Neural progenitor cell (in vitro differentiated cells): ENCODE results near the gene LGR4. TPM values are rescaled to one million over a fixed set of nuclear protein-coding genes. Genes with fewer than 3 reads are reported as not detected.
A peak's percentile ranks its signal among the peaks of the same experiment; 100 is the strongest.

Experiments used
- DNase-seq: peaks from one replicate; pipeline ENCODE4 v3.0.0-alpha.2; 2016; ENCODE audit warnings: low spot score
- H2AFZ ChIP-seq: fragments of 200-600 bp; sonication (generic); replicated peaks from 2 replicates; pipeline ENCODE4 v1.6.1; 2016; ENCODE audit warnings: antibody characterized with exemption
- H3F3A ChIP-seq: fragments of 200-600 bp; sonication (generic); 2 replicates; pipeline ENCODE4 v1.6.1; 2016; ENCODE audit warnings: antibody characterized with exemption, low read depth
- H3K27ac ChIP-seq: fragments of 200-600 bp; sonication (generic); 2 replicates; pipeline ENCODE4 v1.5.1; 2016; ENCODE audit warnings: mild to moderate bottlenecking
- H3K27me3 ChIP-seq: fragments of 200-600 bp; sonication (generic); 2 replicates; pipeline ENCODE4 v1.6.1; 2016; ENCODE audit warnings: mild to moderate bottlenecking, moderate library complexity
- H3K36me3 ChIP-seq: fragments of 200-600 bp; sonication (generic); 2 replicates; pipeline ENCODE4 v1.5.1; 2016
- H3K4me1 ChIP-seq: fragments of 200-600 bp; sonication (generic); 2 replicates; pipeline ENCODE4 v1.6.1; 2016; ENCODE audit warnings: mixed run types
- H3K4me2 ChIP-seq: fragments of 200-600 bp; sonication (generic); 2 replicates; pipeline ENCODE4 v1.6.1; 2016
- H3K4me3 ChIP-seq: fragments of 200-600 bp; sonication (generic); 2 replicates; pipeline ENCODE4 v1.5.1; 2016
- H3K79me2 ChIP-seq: fragments of 200-600 bp; sonication (generic); 2 replicates; pipeline ENCODE4 v1.6.1; 2016; ENCODE audit warnings: low read depth
- H3K9ac ChIP-seq: fragments of 200-600 bp; sonication (generic); 2 replicates; pipeline ENCODE4 v1.6.1; 2016
- H3K9me3 ChIP-seq: fragments of 200-600 bp; sonication (generic); 2 replicates; pipeline ENCODE4 v1.5.1; 2016; ENCODE audit warnings: low read depth
- H4K20me1 ChIP-seq: fragments of 200-600 bp; sonication (generic); 2 replicates; pipeline ENCODE4 v1.6.1; 2016; ENCODE audit warnings: low read depth
- H3K27ac Mint-ChIP-seq: 3 replicates; pipeline ENCODE4 v1.8.0; 2021; ENCODE audit warnings: mixed read lengths
- H3K27me3 Mint-ChIP-seq: 2 replicates; pipeline ENCODE4 v1.8.0; 2022; ENCODE audit warnings: low read depth, mild to moderate bottlenecking, inconsistent platforms, moderate library complexity, mixed read lengths; ENCODE audit not compliant: insufficient read depth
- H3K36me3 Mint-ChIP-seq: 3 replicates; pipeline ENCODE4 v1.8.0; 2021; ENCODE audit warnings: mixed read lengths
- H3K4me1 Mint-ChIP-seq: 3 replicates; pipeline ENCODE4 v1.8.0; 2021; ENCODE audit warnings: mixed read lengths
- H3K4me3 Mint-ChIP-seq: 3 replicates; pipeline ENCODE4 v1.8.0; 2021; ENCODE audit warnings: mild to moderate bottlenecking, moderate library complexity, mixed read lengths
- H3K9me3 Mint-ChIP-seq: 3 replicates; pipeline ENCODE4 v1.8.0; 2020; ENCODE audit warnings: mixed read lengths
- CTCF ChIP-seq: fragments of 200-600 bp; sonication (generic); IDR thresholded peaks from 2 replicates; pipeline ENCODE4 v1.5.1; 2017; ENCODE audit warnings: antibody characterized with exemption, mild to moderate bottlenecking
- EZH2 ChIP-seq: fragments of 200-600 bp; sonication (generic); IDR thresholded peaks from 2 replicates; pipeline ENCODE4 v1.6.1; 2017; ENCODE audit warnings: antibody characterized with exemption, mild to moderate bottlenecking, moderate library complexity
- EZH2phosphoT487 ChIP-seq: fragments of 200-600 bp; sonication (generic); IDR thresholded peaks from 2 replicates; pipeline ENCODE4 v1.6.1; 2017; ENCODE audit warnings: antibody characterized with exemption
- total RNA-seq: library from RNA; depleted of rRNA; stranded (reverse); fragments of >200 nt; gene quantifications from 2 replicates; pipeline ENCODE4 v1.2.3, GENCODE V29; 2015; ENCODE audit warnings: low replicate concordance

LGR4 gene
- total RNA-seq, 1 donor from 2014 or later = 274 TPM

GRCh38 chr11:27425814-27426213, 46.8 kb downstream of the LGR4 start:
- Mint-ChIP-seq H3K27me3 (peaks cover 4% of the 10 kb centered on the region), H3K9me3 (no peaks in the 10 kb centered on the region), H3K27ac (no peak overlapping the region), H3K36me3 (peaks cover 2% of the 10 kb centered on the region), H3K4me1 (peaks cover 10% of the 10 kb centered on the region), H3K4me3 (no peak overlapping the region)
- no peak overlapping the region for H3K4me2 ChIP-seq
- H2AFZ ChIP-seq = no peak overlapping the region
- no peak overlapping the region for H3K4me3 ChIP-seq
- no peaks in the 10 kb centered on the region for H3K9me3 ChIP-seq
- peaks cover 48% of the 10 kb centered on the region for H3F3A ChIP-seq
- H3K4me1 ChIP-seq = peaks cover 74% of the 10 kb centered on the region
- TF ChIP-seq EZH2 (no peak), CTCF (no peak), EZH2phosphoT487 (no peak)
- peaks cover 100% of the 10 kb centered on the region for H4K20me1 ChIP-seq
- peak overlapping the region; percentile 49 for H3K27ac ChIP-seq
- H3K36me3 ChIP-seq = no peaks in the 10 kb centered on the region
- DNase-seq = no peak
- peaks cover 100% of the 10 kb centered on the region for H3K79me2 ChIP-seq
- no peak overlapping the region for H3K9ac ChIP-seq
- no peaks in the 10 kb centered on the region for H3K27me3 ChIP-seq

- Mint-ChIP-seq H3K27me3 (peaks cover 4% of the 10 kb centered on the region), H3K4me3 (no peak overlapping the region), H3K36me3 (peaks cover 4% of the 10 kb centered on the region), H3K9me3 (peaks cover 4% of the 10 kb centered on the region), H3K4me1 (peaks cover 10% of the 10 kb centered on the region), H3K27ac (no peak overlapping the region)
- Histone ChIP-seq H3K36me3 (no peaks in the 10 kb centered on the region), H3K4me2 (peak overlapping the region; percentile 49), H3K9me3 (no peaks in the 10 kb centered on the region), H3K27ac (peak overlapping the region; percentile 82), H3K9ac (no peak overlapping the region), H3K4me1 (peaks cover 75% of the 10 kb centered on the region), H3K4me3 (no peak overlapping the region), H3K79me2 (peaks cover 100% of the 10 kb centered on the region), H3F3A (peaks cover 43% of the 10 kb centered on the region), H4K20me1 (peaks cover 99% of the 10 kb centered on the region), H3K27me3 (no peaks in the 10 kb centered on the region), H2AFZ (no peak overlapping the region)
- peak; percentile 55 for DNase-seq
- TF ChIP-seq EZH2 (no peak), CTCF (no peak), EZH2phosphoT487 (no peak)
Observed at GRCh38 chr11:27423125-27423524, 49.5 kb downstream of the LGR4 start.

GRCh38 chr11:27421819-27422494, 50.6 kb downstream of the LGR4 start:
- Histone ChIP-seq H3K4me2 (peak overlapping the region; percentile 49), H3K4me1 (peaks cover 77% of the 10 kb centered on the region), H4K20me1 (peaks cover 99% of the 10 kb centered on the region), H3K9ac (no peak overlapping the region), H3K27me3 (no peaks in the 10 kb centered on the region), H3K9me3 (no peaks in the 10 kb centered on the region), H2AFZ (no peak overlapping the region), H3K36me3 (no peaks in the 10 kb centered on the region), H3K79me2 (peaks cover 100% of the 10 kb centered on the region), H3K4me3 (no peak overlapping the region), H3K27ac (peak overlapping the region; percentile 82), H3F3A (peaks cover 40% of the 10 kb centered on the region)
- DNase-seq = no peak
- Mint-ChIP-seq H3K27me3 (peaks cover 4% of the 10 kb centered on the region), H3K36me3 (peaks cover 2% of the 10 kb centered on the region), H3K4me1 (peaks cover 10% of the 10 kb centered on the region), H3K9me3 (peaks cover 4% of the 10 kb centered on the region), H3K4me3 (no peak overlapping the region), H3K27ac (no peak overlapping the region)
- TF ChIP-seq CTCF (no peak), EZH2 (no peak), EZH2phosphoT487 (no peak)
